Ovary (tissue), 3 donors: ENCODE data around the gene ZNF793.

Experiments
- CTCF ChIP-seq, 3 donors: fragments of 450-650 bp in 2 of 3; fragments of 200-600 bp in 1 of 3; IDR thresholded peaks; one replicate each; pipeline versions ENCODE4 v1.5.1 to v1.8.0; 2016 to 2022; ENCODE audit warnings: antibody characterized with exemption in 3 of 3, mild to moderate bottlenecking in 1 of 3
- EP300 ChIP-seq: sonication (generic); formaldehyde crosslinking; IDR thresholded peaks from one replicate; pipeline ENCODE4 v1.6.1; 2017; ENCODE audit warnings: antibody characterized with exemption
- POLR2A ChIP-seq: fragments of 450-650 bp; IDR thresholded peaks from one replicate; pipeline ENCODE4 v1.6.1; 2017; ENCODE audit warnings: antibody characterized with exemption, mild to moderate bottlenecking, moderate library complexity
- donor health status: DM: no; HTN: no; CAD: no.

DNA sequence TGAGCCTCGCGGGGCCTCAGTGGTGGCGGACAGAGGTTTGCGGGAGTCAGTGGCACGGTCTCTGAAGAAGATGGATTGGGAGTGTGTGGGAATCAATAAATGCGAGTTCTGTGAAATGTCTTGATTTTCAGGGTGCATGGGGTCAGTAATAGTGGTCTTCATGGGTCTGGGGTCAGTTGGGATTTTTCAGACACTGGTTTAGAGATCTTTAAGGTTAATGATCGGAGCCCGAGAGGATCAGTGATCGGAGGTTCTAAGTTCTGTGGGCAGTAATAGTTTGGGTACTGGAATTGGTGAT is 377 bp downstream of the ZNF793 start:
- TF ChIP-seq CTCF (IDR thresholded peaks at IDR 0.05): no peak
- TF ChIP-seq POLR2A: no peak
- TF ChIP-seq EP300: no peak
